SU-DHL-6 (cell line): ENCODE results near the gene TMEM63B.

Experiments
- CTCF ChIP-seq: fragments of 200-600 bp; sonication (generic); IDR thresholded peaks from one replicate; pipeline ENCODE4 v1.5.1; 2017; ENCODE audit warnings: antibody characterized with exemption, mild to moderate bottlenecking, low read length, moderate library complexity; ENCODE audit not compliant: insufficient read depth, poor library complexity, severe bottlenecking
- EZH2phosphoT487 ChIP-seq: fragments of 200-600 bp; sonication (generic), shearing (Covaris generic); conservative IDR thresholded peaks from 2 replicates; pipeline ENCODE4 v1.6.1; 2018; ENCODE audit warnings: mild to moderate bottlenecking, antibody characterized with exemption, low read length, moderate library complexity, mixed read lengths

- TF ChIP-seq CTCF (no peak), EZH2phosphoT487 (no peak)
Observed at GRCh38 chr6:44116641-44117382, 10.5 kb upstream of the TMEM63B start.
